Measurements from ENCODE around the gene BUB1.
A peak's percentile ranks its signal among the peaks of the same experiment; 100 is the strongest.
"Not testable (repeated sequence)": the region's sequence is repeated elsewhere in the genome, so short reads cannot be mapped to it uniquely, and the experiment has no call there.

The BUB1 gene

DNA sequence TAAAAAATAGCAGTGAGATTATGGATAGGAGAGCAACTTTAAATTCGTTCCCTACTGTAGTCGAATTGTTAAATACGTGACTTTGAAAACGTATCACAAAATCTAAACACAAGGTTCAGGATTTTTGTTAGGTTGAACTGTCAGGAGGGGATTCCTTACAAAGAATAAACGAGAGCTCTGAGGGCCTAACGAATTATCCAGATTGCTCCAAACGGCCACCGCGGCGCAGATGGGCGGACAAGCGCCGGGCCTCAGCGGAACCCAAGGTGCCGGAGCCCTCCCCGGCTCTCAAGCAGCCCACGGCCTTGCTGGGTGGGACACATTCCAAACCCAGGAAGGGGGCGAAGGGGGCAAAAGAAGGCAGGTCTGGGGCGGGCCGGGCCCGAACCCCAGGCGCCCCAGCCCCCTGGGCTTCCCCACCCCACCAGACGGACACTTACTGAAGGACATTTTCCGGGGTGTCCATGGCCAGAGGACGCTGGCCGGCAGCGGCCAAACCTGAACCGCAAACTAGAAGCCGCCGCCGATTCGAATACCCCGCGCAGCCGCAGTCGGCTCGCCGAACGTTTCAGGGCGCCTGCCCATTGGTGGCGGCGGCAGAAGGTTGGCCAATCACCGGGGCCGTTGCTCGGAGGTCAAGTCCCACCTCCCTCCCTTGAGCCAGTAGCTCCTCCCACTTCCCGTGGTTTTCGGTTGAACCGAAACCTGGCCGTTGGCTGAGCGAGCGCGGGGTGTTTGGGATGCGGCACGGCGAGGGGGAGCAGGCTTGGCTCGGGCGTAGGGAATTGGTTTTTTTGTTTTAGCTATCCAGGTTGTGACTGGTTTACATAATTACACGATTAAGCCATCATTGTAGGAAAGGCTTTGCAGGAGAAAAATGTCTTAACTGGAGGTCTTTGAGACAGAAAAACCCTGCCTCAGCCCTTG is at the start of gene BUB1:
TSS of gene BUB1 (minus strand) at position 534 of the 927 bp plus-strand sequence. CDS start at position 466, 68 bp downstream.
- peak; percentile 94 for DNase-seq

DNA sequence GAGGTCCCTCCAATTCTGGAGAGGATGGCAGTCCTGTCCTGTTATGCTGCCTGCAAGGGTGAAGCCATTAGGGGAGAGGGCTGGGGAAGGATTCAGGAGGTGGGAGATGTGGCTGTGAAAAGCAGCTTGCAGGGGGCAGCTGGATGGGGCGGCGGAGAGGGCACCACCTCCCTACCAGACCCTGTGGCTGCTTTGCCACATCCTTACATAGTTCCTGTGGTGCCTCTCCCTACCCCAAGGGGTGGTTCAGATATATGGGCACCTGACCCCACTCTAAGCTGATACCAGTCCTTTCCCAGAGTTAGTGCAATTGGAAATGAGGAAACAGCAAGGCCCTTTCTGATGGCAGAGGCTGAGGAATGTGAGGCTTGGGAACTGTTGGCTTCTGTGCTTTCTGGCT is 48.4 kb upstream of the BUB1 start:
- DNase-seq = no peak

DNA sequence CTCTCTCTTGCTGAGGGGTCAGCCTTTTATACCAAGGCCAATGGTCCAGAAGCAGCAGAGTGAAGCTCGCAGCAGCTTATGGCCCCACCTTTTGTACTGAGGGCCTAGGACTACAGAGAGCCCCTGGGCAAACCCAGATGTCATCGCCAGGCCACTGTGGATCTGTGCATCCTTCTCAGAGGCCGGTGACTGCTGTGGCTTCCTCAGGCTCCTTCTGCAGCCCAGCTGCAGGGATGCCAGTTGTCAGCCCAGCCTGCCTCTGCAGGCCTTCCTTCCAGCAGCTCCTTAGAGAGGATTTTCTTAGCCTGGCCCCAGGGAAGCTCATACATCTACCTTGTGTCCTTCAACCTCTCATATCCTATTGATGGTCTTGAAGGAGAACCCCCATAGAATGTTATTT is 48.0 kb upstream of the BUB1 start:
- no peak for DNase-seq

DNA sequence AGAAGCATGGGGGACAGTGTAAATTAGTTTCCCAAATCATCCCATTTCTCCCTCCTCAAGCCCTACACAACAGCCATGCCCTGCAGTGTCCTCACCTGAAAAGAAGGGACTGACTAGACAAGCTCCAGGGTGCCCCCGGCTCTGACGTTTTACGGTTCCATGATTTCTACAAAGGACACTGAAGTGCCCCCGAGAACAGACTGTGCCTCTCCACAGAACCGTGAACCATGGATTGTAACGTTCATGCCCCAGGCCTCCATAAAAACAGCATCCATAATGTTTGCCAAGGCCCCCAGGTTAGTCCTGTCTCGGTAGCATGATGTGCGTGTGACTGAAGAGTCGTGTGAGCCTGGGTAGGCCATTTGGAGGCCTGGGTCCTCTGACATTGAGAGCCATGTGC is 47.5 kb upstream of the BUB1 start:
- DNase-seq = no peak

DNA sequence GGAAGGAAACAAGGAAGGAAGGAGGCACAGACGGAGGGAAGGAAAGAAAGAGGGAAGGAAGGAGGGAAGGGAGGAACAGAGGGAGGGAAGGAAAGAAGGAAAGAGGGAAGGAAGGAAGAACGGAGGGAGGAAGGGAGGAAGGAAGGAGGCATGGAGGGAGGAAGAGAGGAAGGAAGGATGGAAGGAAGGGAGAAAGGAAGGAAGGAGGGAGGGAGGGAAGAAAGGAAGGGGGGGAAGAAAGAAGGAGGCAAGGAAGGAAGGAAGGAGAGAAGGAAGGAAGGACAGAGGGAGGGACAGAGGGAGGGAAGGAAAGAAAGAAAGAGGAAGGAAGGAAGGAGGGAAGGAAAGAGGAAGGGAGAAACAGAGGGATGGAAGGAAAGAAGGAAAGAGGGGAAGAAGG is 47.0 kb upstream of the BUB1 start:
- no peak for DNase-seq

DNA sequence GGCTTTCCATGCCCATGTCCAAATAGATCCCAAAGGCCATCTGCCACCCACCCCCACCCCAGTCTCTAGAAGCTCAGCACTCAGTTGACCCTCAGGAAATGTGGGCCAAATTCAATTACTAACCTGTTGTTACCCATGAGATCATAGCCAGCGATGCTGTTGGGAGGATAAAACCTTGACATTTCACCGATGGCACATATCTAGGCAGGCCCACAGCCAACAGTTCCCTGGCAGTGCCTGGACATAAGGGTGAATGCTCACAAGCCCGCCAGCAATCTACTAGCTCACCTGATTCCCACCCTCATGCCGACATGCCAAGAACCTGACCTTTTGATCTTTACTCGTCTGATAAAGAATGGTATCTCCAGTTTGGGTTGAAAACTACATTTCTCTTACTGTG is 42.7 kb upstream of the BUB1 start:
- DNase-seq = no peak

DNA sequence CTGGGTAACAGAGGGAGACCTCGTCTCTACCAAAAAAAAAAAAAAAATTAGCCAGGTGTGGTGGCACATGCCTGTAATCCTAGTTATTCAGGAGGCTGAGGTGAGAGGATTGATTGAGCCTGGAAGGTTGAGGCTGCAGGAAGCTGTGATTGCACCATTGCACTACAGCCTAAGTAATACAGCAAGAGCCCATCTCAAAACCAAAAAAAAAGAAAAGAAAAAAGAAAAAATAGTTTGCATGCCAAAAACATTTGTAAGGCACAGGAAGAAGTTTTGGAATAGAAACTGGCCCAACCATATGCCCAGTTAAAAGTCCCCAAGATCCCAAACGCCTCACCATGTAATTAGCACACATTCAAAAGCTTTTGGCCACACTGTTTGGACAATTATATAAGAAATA is 41.1 kb upstream of the BUB1 start:
- DNase-seq = no peak

DNA sequence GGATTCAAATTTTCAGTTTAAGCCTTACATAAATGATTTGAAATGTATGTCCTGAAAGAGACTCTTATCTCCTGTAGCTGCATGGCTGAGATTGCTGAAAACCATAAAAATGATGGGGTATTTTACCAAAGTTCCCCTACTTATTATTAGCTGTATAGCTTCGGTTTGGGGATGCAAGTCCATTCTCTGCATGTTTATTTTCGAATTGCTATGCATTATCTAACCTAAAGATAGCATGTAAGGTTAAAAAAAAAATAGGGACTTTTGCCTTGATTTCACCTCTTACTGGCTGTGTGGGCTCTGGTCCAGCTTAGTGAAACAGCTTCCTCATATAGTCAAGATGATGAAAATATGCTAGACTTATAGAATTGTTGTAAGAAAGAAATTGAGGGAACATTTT is 40.5 kb upstream of the BUB1 start:
- no peak for DNase-seq

DNA sequence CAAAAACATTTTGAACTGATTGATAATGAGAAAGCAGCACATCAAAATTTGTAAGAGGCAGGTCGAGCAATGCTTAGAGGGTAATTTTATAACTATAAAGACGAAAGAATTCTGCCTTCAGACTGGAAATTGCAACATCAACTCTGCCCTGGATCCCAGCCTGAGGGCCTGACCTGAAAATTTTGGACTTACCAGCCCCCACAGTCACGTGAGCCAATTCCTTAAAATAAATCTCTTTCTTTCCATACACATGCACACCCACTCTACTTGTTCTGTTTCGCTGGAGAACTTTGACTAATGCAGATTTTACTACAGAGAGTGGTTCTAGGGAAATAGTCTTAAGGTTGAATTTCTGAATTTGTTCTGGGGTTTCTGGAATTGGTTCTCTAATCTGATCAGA is 39.9 kb upstream of the BUB1 start:
- no peak for DNase-seq

DNA sequence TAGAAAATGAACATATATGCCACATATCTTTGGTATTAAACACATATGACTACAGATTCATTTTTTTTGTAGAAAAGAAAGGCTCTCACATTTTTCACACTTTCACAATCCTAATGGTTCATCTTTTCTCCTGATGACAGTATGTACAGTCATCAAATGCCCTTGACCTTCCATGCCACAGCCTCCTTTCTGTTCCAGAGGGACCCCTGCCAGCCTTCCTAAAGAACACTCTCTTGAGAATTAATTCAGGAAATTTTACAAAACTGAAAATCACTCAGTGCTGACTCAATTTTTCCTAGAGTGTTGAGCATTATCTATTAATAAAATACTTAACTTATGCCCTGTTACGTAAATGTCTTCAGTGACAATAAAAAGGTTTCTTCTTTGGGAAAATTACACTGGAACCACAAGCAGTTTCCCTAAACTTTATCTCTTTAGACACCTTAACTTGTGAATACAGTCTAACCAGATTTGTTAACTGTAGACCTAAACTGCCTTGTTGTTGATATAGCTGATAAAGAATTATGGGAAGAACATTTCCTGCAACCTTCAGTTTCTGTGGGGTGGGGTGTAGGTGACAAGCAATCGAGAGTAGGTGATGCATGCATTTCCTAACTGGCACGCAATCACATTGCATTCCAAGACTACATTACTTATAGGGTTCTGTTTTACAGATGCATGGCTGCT is 39.2 kb upstream of the BUB1 start:
- DNase-seq = no peak

DNA sequence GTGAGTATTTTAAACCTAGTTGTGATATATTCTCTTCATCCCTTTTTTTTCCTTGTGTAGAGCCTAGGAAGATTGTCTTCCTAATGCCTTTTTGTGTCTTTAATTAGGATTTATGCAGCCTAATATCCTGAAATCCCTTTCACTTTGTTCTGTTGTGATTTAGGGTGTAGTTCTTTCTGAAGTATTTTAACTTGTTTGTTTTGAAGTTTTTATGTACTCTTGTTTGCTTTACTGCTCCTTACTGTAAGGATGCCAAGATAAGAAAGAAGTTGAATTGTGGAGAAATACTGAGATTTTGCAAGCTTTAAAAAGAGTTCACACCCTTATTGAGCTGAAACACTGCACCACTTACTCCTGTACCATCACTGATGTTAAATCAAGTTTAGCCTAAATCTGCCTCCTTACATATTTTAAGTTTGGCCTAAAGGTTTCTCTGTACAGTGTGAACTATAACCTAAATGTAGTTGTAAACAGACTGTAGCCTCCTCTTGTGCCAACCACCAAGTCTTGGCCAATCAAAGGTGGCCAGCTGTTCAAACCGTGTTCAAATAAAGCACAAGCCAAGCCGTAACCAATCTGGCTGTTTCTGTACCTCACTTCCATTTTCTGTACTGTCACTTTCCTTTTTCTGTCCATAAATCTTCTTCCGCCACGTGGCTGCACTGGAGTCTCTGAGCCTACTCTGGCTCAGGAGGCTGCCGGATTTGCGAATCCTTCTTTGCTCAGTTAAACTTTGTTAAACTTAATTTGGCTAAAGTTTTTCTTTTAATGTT is 36.8 kb upstream of the BUB1 start:
- no peak for DNase-seq

DNA sequence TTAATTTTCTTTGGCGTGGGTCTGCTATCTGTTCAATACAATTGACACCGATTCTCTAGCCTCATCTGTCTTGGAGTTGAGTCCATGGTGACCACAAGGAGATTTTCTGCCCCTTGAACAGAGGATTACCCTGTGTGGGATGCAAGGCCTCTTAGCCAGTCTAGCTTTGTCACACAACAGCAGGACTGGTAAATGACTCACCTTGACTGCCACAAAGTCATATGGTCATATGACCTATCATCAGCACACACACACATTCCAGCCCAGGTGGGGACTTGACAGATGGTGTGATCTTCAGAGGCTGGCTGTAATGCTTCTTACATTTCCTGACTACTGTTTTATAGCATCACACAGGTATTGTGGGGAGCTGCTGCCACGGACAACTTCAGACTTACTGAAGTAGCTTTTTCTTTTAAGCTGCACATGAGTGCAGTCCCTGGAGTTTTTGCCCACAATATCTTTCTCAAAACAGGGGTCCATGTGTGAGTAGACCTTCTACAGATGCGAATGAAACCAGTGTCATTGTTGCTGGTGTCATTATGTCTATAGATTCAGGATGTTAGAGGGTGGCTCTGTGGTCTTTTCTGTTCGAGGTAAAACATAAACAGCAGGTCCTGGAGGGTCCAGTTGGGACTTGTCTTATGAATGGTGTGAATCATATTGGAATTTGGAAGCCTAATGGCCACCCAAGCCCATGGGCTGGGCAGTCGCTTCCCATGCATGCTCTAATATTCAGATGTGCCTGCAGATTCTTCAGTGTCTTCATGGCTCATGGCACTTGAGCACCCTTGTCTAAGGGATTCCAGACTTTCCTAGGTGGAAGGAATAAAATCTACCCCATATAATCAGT is 35.9 kb upstream of the BUB1 start:
- DNase-seq = no peak

DNA sequence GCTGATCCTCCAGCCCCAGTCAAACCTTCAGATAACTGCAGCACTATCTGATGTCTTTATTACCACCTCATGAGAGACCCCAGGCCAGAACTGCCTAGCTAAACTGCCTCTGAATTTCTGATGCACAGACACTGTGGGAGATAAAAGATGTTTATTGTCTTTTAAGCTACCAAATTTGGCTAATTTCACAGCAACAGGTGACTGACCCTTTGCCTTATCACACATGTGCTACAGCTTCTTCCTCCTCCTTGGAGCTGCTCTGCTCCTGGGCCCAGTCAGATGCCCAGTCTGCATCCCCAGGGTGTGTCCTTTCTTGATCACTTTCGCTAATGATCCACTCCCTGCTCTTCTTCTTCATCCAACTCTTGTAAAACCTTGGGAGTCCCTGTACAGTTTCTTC is 34.9 kb upstream of the BUB1 start:
- no peak for DNase-seq

DNA sequence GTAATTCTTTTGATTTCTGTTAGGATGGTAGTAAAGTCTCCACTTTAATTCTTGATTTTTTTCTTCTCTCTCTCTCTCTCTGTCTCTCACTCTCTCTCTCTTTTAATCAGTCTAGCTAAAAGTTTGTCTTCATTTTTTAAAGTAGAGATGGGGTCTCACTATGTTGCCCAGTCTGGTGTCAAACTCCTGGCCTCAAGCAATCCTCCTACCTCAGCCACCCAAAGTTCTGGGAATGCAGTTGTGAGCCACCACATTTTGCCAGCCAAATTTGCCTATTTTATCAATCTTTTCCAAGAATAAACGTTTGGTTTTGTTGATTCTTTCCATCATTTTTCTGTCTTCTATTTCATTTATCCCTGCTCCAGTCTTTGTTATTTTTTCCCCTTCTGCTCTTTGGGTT is 30.6 kb upstream of the BUB1 start:
- DNase-seq = no peak

DNA sequence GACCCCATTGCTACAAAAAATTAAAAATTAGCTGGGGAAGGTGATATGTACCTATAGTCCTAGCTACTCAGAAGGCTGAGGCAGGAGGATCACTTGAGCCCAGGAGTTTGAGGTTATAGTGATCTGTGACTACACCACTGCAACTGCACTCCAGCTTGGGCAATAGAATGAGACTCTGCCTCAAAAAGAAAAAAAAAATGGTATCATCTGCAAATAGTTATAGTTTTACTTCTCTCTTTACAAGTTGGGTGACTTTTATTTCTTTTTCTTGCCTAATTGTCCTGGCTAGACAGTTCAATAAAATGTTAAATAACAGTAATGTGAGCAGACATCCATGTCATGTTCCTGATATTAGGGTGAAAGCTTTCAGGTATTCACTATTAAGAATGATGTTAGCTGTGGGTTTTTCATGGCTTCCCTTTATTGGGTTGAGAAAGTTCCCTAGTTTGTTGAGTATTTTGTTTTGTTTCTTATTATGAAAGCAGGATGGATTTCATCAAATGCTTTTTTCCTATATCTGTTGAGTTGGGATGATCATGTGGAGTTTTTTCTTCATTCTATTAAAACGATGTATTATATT is 29.6 kb upstream of the BUB1 start:
- DNase-seq = no peak

DNA sequence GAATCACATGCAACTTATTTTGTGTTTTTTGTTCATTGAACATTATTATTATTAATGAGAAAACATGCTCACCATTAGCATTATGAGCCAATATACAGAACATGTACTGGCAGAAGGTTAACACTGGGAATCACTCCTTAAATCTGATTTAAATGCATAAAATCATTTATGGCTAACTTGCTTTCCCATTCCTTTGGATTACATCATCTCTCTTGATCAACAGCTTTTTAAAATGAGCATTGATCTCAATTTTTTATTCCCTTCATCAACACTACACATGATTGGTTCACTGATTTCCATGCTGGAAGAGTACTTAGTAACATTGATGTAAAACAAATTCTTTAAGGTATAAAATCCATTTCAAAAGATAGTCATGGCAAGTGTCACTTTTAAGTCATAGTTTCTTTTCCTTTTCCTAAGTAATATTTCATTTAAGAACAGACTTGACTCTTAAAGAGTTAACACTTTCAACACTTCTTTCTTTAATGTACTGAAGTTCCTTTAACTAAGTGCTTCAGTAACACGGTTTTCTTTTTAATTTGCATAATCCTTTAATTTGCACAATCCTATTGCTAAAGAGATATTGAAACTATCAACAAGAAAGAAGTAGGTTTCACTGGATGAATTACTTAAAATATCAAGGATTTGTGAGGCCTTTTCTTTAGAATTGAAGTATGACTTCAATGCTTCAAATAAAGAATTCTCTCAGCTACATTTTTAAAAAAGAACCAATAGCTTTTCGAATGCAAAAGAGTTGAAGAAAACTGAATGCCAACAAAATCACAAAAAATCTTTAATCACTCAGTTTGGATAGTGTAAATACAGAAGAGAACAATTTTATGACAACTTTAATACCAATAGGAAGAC is 24.9 kb upstream of the BUB1 start:
- DNase-seq = no peak

DNA sequence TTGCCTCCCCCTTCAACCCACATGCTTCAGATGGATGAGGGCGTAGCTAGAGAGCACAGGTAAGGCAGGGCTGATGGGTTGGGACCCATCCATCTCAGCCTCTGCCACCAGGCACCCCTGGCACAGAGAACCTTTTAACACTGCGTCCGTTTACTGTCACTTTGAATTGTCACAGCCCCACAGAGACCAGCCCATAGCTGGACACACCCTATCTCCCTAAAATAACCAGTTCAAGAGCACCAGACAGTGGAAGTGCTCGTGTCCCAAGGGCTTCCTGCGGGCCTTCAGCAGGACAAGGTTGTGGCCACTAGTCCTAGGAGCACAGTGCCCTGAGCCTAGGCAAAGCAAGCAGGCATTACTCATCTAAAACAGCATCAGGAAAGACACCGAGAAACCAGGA is 20.4 kb upstream of the BUB1 start:
- not testable (repeated sequence) for DNase-seq

DNA sequence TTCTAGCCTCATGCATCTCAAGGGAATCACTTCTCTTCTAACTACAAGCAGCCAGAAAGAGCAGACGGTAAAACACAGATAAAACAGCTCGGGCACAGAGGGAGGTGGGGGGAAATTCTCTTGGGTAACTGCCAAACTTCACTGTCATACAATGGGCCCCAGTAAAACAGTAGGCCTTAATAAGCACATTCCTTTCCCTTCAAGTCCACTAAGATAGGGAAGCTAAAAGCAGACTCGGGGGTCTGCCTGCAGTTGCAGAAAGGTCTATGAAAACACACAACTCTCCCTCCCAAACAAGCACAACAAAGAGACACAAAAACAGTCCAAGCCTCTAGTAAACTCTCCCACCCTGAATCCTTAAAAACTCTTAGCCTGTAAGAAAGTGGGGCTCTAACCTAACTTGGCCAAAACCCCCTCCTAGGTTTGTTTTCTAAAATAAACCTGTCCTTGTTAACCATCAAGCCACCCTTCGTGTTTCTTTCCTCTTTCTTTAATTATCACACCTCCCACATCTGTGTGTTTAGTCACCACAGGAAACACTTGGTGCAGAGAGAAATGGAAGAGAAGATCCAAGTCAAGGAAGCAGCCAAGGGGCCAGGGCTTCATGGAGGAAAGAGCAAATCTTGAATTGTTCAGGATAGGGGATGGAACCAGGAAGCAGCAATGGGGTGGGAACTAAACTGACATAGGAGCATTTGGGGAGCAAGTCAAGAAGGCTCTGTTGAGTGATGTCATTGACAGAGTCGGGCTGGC is 17.5 kb upstream of the BUB1 start:
- not testable (repeated sequence) for DNase-seq

DNA sequence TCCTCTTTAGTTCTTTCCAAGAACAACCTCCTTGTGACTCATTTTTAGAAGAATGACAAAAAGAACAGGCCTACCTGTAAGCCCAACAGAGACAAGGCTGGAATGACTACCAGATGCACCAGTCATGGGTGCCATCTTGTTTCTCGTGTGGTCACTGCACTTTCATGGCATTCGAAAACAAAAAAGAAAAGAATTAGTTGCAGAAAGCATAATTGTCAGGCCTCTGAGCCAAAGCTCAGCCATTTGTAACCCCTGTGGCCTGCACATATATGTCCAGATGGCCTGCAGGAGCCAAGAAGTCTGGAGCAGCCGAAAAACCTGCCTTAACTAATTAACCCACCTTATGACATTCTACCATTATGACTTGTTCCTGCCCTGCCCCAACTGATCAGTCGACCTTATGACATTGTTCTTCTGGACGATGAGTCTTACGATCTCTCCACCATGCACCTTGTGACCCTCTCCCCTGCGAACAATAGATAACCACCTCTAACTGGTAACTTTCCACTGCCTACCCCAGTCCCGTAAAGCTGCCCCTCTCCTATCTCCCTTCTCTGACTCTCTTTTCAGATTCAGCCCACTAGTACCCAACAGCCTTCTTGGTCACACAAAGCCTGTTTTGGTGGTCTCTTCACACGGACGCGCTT is 13.9 kb upstream of the BUB1 start:
- DNase-seq = no peak
